22Rv1 (cell line): ENCODE results near the gene FBXO17.

Experiments
- CTCF ChIP-seq: fragments of 450-650 bp; IDR thresholded peaks from 2 replicates; pipeline ENCODE4 v1.5.1; 2017; ENCODE audit warnings: mild to moderate bottlenecking
- ZFX ChIP-seq: fragments of 450-650 bp; IDR thresholded peaks from 2 replicates; pipeline ENCODE4 v1.6.1; 2017; ENCODE audit warnings: antibody characterized with exemption, borderline replicate concordance

- TF ChIP-seq CTCF = no peak
- TF ChIP-seq ZFX = no peak
Measured at GRCh38 chr19:38892841-38893240, 82.7 kb downstream of the FBXO17 start.
